Trophoblast cell (in vitro differentiated cells and primary cell): ENCODE measurements around the gene SLC66A3. TPM values are rescaled to one million over a fixed set of nuclear protein-coding genes. Genes with fewer than 3 reads are reported as not detected.
A peak's percentile ranks its signal among the peaks of the same experiment; 100 is the strongest.

Experiments used
- DNase-seq, 2 donors: peaks; one replicate each; pipeline ENCODE4 v3.0.0-alpha.2; 2016
- H2AFZ ChIP-seq: 2 replicates; pipeline ENCODE4 v1.6.1; 2013; ENCODE audit warnings: low read length, moderate library complexity, mild to moderate bottlenecking; ENCODE audit not compliant: insufficient read depth, poor library complexity
- H2AK5ac ChIP-seq: 2 replicates; pipeline ENCODE4 v1.6.1; 2013; ENCODE audit warnings: mild to moderate bottlenecking, low read length
- H2BK120ac ChIP-seq: 2 replicates; pipeline ENCODE4 v1.6.1; 2013; ENCODE audit warnings: low read length, mild to moderate bottlenecking, moderate library complexity; ENCODE audit not compliant: insufficient read depth, poor library complexity
- H2BK12ac ChIP-seq: 2 replicates; pipeline ENCODE4 v1.6.1; 2013; ENCODE audit warnings: mild to moderate bottlenecking, low read length, moderate library complexity
- H2BK5ac ChIP-seq: 2 replicates; pipeline ENCODE4 v1.6.1; 2013; ENCODE audit warnings: low read length, low read depth, moderate library complexity, mild to moderate bottlenecking; ENCODE audit not compliant: poor library complexity
- H3K14ac ChIP-seq: 2 replicates; pipeline ENCODE4 v1.6.1; 2013; ENCODE audit warnings: mild to moderate bottlenecking, low read length
- H3K18ac ChIP-seq: 2 replicates; pipeline ENCODE4 v1.6.1; 2013; ENCODE audit warnings: mild to moderate bottlenecking, low read length
- H3K23ac ChIP-seq: 2 replicates; pipeline ENCODE4 v1.6.1; 2013; ENCODE audit warnings: low read length
- H3K27ac ChIP-seq: 2 replicates; pipeline ENCODE4 v1.5.1; 2013; ENCODE audit warnings: low read depth, mild to moderate bottlenecking, inconsistent platforms, low read length, moderate library complexity
- H3K27me3 ChIP-seq: 2 replicates; pipeline ENCODE4 v1.6.1; 2013; ENCODE audit warnings: inconsistent platforms, mild to moderate bottlenecking, low read length, moderate library complexity; ENCODE audit not compliant: insufficient read depth
- H3K36me3 ChIP-seq, 2 experiments: 1 replicate in 1 of 2; 2 replicates in 1 of 2; pipeline ENCODE4 v1.6.1; 2013; ENCODE audit warnings: low read length in 2 of 2, mild to moderate bottlenecking in 2 of 2, moderate library complexity in 1 of 2; ENCODE audit not compliant: insufficient read depth in 2 of 2, control insufficient read depth in 1 of 2
- H3K4ac ChIP-seq: 2 replicates; pipeline ENCODE4 v1.6.1; 2013; ENCODE audit warnings: low read depth, mild to moderate bottlenecking, low read length, moderate library complexity
- H3K4me1 ChIP-seq, 2 experiments: 1 replicate in 1 of 2; 2 replicates in 1 of 2; pipeline ENCODE4 v1.6.1; 2013; ENCODE audit warnings: low read length in 2 of 2, mild to moderate bottlenecking in 2 of 2, moderate library complexity in 1 of 2; ENCODE audit not compliant: insufficient read depth in 2 of 2, control insufficient read depth in 1 of 2
- H3K4me2 ChIP-seq: 2 replicates; pipeline ENCODE4 v1.6.1; 2013; ENCODE audit warnings: inconsistent platforms, mild to moderate bottlenecking, low read length, moderate library complexity
- H3K4me3 ChIP-seq: 2 replicates; pipeline ENCODE4 v1.5.1; 2013; ENCODE audit warnings: mild to moderate bottlenecking, low read depth, low read length, inconsistent platforms
- H3K79me1 ChIP-seq: one replicate; pipeline ENCODE4 v1.6.1; 2013; ENCODE audit warnings: low read length
- H3K79me2 ChIP-seq: 2 replicates; pipeline ENCODE4 v1.6.1; 2013; ENCODE audit warnings: low read length, mild to moderate bottlenecking; ENCODE audit not compliant: control insufficient read depth, insufficient read depth, poor library complexity
- H3K9ac ChIP-seq: 2 replicates; pipeline ENCODE4 v1.6.1; 2013; ENCODE audit warnings: mild to moderate bottlenecking, low read length
- H3K9me3 ChIP-seq: 2 replicates; pipeline ENCODE4 v1.6.1; 2013; ENCODE audit warnings: low read depth, mild to moderate bottlenecking, control low read depth, inconsistent platforms, low read length; ENCODE audit not compliant: insufficient read depth
- H4K12ac ChIP-seq: 2 replicates; pipeline ENCODE4 v1.6.1; 2013; ENCODE audit warnings: low read depth, mild to moderate bottlenecking, low read length, moderate library complexity
- H4K8ac ChIP-seq: 2 replicates; pipeline ENCODE4 v1.6.1; 2013; ENCODE audit warnings: low read depth, mild to moderate bottlenecking, low read length, moderate library complexity
- H4K91ac ChIP-seq: one replicate; pipeline ENCODE4 v1.6.1; 2013; ENCODE audit warnings: low read depth, mild to moderate bottlenecking, low read length, moderate library complexity
- WGBS: extraction: QIAGEN DNeasy Blood & Tissue Kit; methylation state at CpG from one replicate; pipeline ENCODE4 v1.1.7; 2013; ENCODE audit warnings: missing lambda C conversion rate; ENCODE audit not compliant: insufficient read length, insufficient coverage; ENCODE audit errors: extremely low coverage; 5-methylcytosine and 5-hydroxymethylcytosine counted together
- polyA plus RNA-seq: library from polyadenylated mRNA; stranded (reverse); fragments of 200-250 nt; gene quantifications from 2 replicates; pipeline ENCODE4 v1.2.3, GENCODE V29; 2013

The SLC66A3 gene
- polyA plus RNA-seq: 18.5 and 18.7 TPM in 2 replicates

GRCh38 chr2:11155381-11156035 lies at the start of gene SLC66A3:
Gene SLC66A3 (plus strand): TSS chr2:11155467. CDS start chr2:11155547, 80 bp downstream.
- Histone ChIP-seq H3K36me3 (no peaks in the 10 kb centered on the region), H4K91ac (peak within 1 kb of the TSS; percentile 59), H3K79me1 (peaks cover 10% of the 10 kb centered on the region), H3K9ac (peak within 1 kb of the TSS; percentile 83), H3K4me1 (peaks cover 3 to 11% of the 10 kb centered on the region in 2 experiments), H3K27ac (peak within 1 kb of the TSS; percentile 57), H3K4me2 (peak within 1 kb of the TSS; percentile 80), H3K79me2 (peaks cover 5% of the 10 kb centered on the region), H2AFZ (peak within 1 kb of the TSS; percentile 88), H3K23ac (no peak within 1 kb of the TSS), H4K12ac (peak within 1 kb of the TSS; percentile 24), H3K14ac (peak within 1 kb of the TSS; percentile 79), H3K27me3 (no peaks in the 10 kb centered on the region), H4K8ac (peak within 1 kb of the TSS; percentile 84), H3K4ac (peak within 1 kb of the TSS; percentile 19), H2AK5ac (no peak within 1 kb of the TSS), H3K18ac (peak within 1 kb of the TSS; percentile 51), H2BK120ac (peak within 1 kb of the TSS; percentile 70), H2BK12ac (no peak within 1 kb of the TSS), H2BK5ac (peak within 1 kb of the TSS; percentile 19), H3K9me3 (no peaks in the 10 kb centered on the region), H3K4me3 (peak within 1 kb of the TSS; percentile 79)
- peak; percentile 77 to 87 for DNase-seq
- no CpG with 5 or more reads among the region's 71 CpGs for WGBS

- no peak overlapping the region for H4K12ac ChIP-seq
- no peaks in the 10 kb centered on the region for H3K79me2 ChIP-seq
- no CpG with 5 or more reads among the region's 2 CpGs for WGBS
- DNase-seq: no peak
- H2BK12ac ChIP-seq: no peak overlapping the region
- H3K14ac ChIP-seq: no peak overlapping the region
- no peak overlapping the region for H2AK5ac ChIP-seq
- no peak overlapping the region for H4K8ac ChIP-seq
- no peak overlapping the region for H3K4me3 ChIP-seq
- H3K27ac ChIP-seq: no peak overlapping the region
- H3K18ac ChIP-seq: no peak overlapping the region
- H3K27me3 ChIP-seq: no peaks in the 10 kb centered on the region
- no peaks in the 10 kb centered on the region for H3K79me1 ChIP-seq
- peaks cover 2% of the 10 kb centered on the region for H3K9me3 ChIP-seq
- no peaks in the 10 kb centered on the region for H3K36me3 ChIP-seq
- H3K23ac ChIP-seq: no peak overlapping the region
- H3K4ac ChIP-seq: no peak overlapping the region
- H2BK5ac ChIP-seq: no peak overlapping the region
- H3K4me1 ChIP-seq: peaks cover 2 to 4% of the 10 kb centered on the region in 2 experiments
- no peak overlapping the region for H2AFZ ChIP-seq
- no peak overlapping the region for H2BK120ac ChIP-seq
- no peak overlapping the region for H3K4me2 ChIP-seq
- no peak overlapping the region for H3K9ac ChIP-seq
- H4K91ac ChIP-seq: no peak overlapping the region
Measured at GRCh38 chr2:11109002-11109401, 46.3 kb upstream of the SLC66A3 start.

- WGBS: 100% methylated on average over 4 of the region's 9 CpGs
- Histone ChIP-seq H4K91ac (no peak overlapping the region), H4K8ac (no peak overlapping the region), H2BK12ac (no peak overlapping the region), H3K4me2 (no peak overlapping the region), H2AFZ (no peak overlapping the region), H3K4me1 (no peaks in the 10 kb centered on the region), H2BK5ac (no peak overlapping the region), H3K23ac (no peak overlapping the region), H3K9me3 (peaks cover 2% of the 10 kb centered on the region), H3K4ac (no peak overlapping the region), H3K18ac (no peak overlapping the region), H2BK120ac (no peak overlapping the region), H4K12ac (no peak overlapping the region), H3K9ac (no peak overlapping the region), H3K36me3 (no peaks in the 10 kb centered on the region), H3K79me2 (no peaks in the 10 kb centered on the region), H3K27me3 (no peaks in the 10 kb centered on the region), H3K79me1 (no peaks in the 10 kb centered on the region), H2AK5ac (no peak overlapping the region), H3K4me3 (no peak overlapping the region), H3K14ac (no peak overlapping the region), H3K27ac (no peak overlapping the region)
- DNase-seq: no peak
Measured at GRCh38 chr2:11112870-11113428, 42.3 kb upstream of the SLC66A3 start.

GRCh38 chr2:11117776-11118175 lies 37.5 kb upstream of the SLC66A3 start:
- H4K91ac ChIP-seq: no peak overlapping the region
- H4K12ac ChIP-seq: no peak overlapping the region
- H3K23ac ChIP-seq: no peak overlapping the region
- H3K4me3 ChIP-seq: no peak overlapping the region
- H2BK5ac ChIP-seq: no peak overlapping the region
- no peak overlapping the region for H2BK120ac ChIP-seq
- H2AFZ ChIP-seq: no peak overlapping the region
- H4K8ac ChIP-seq: no peak overlapping the region
- peaks cover 11 to 12% of the 10 kb centered on the region in 2 experiments for H3K4me1 ChIP-seq
- H3K36me3 ChIP-seq: no peaks in the 10 kb centered on the region
- H3K4me2 ChIP-seq: no peak overlapping the region
- no peak overlapping the region for H3K27ac ChIP-seq
- peaks cover 10% of the 10 kb centered on the region for H3K79me1 ChIP-seq
- peaks cover 3% of the 10 kb centered on the region for H3K79me2 ChIP-seq
- H3K27me3 ChIP-seq: no peaks in the 10 kb centered on the region
- no peak overlapping the region for H2AK5ac ChIP-seq
- H3K18ac ChIP-seq: no peak overlapping the region
- no peak overlapping the region for H3K4ac ChIP-seq
- H3K9me3 ChIP-seq: peaks cover 2% of the 10 kb centered on the region
- no peak overlapping the region for H3K9ac ChIP-seq
- H2BK12ac ChIP-seq: no peak overlapping the region
- no peak for DNase-seq
- no CpG with 5 or more reads among the region's 6 CpGs for WGBS
- no peak overlapping the region for H3K14ac ChIP-seq
